Gastrocnemius medialis (tissue), 4 donors: ENCODE measurements around the gene INS. TPM values are rescaled to one million over a fixed set of nuclear protein-coding genes. Genes with fewer than 3 reads are reported as not detected.

ENCODE experiments used
- ATAC-seq, 2 donors: fragments of 150-250 bp; one replicate each; pipeline ENCODE4 v1.9.1; 2016
- DNase-seq, 2 donors: peaks; one replicate each; pipeline ENCODE4 v3.0.0-alpha.2; 2019
- H3K27ac ChIP-seq, 4 donors: fragments of 200-600 bp; sonication (generic); 1 replicate in 1 of 4; 2 replicates in 3 of 4; pipeline ENCODE4 v1.5.1; 2016 to 2018; ENCODE audit warnings: mild to moderate bottlenecking in 2 of 4, moderate library complexity in 1 of 4
- H3K27me3 ChIP-seq, 3 donors: fragments of 200-600 bp; sonication (generic) in 2 of 3; 1 replicate in 1 of 3; 2 replicates in 2 of 3; pipeline versions ENCODE4 v1.5.1 to v1.6.0; 2016 to 2019; ENCODE audit warnings: mild to moderate bottlenecking in 1 of 3, moderate library complexity in 1 of 3
- H3K36me3 ChIP-seq, 2 donors: fragments of 200-600 bp; sonication (generic) in 1 of 2; one replicate each; pipeline ENCODE4 v1.5.1; 2017 to 2018
- H3K4me1 ChIP-seq, 2 donors: fragments of 200-600 bp; sonication (generic) in 1 of 2; one replicate each; pipeline ENCODE4 v1.5.1; 2016 to 2017; ENCODE audit warnings: mild to moderate bottlenecking in 2 of 2
- H3K4me3 ChIP-seq, 4 donors: fragments of 200-600 bp; sonication (generic) in 3 of 4; 1 replicate in 1 of 4; 2 replicates in 3 of 4; pipeline ENCODE4 v1.5.1; 2016 to 2019; ENCODE audit warnings: mild to moderate bottlenecking in 2 of 4
- H3K9me3 ChIP-seq, 3 donors: fragments of 200-600 bp; sonication (generic) in 2 of 3; 1 replicate in 1 of 3; 2 replicates in 2 of 3; pipeline ENCODE4 v1.5.1; 2016 to 2019
- CTCF ChIP-seq, 5 experiments: fragments of 450-650 bp in 3 of 5; fragments of 200-600 bp in 2 of 5; sonication (generic) in 2 of 5; IDR thresholded peaks in 4 of 5; conservative IDR thresholded peaks in 1 of 5; 1 replicate in 4 of 5; 2 replicates in 1 of 5; pipeline ENCODE4 v1.5.1; 2016 to 2019; ENCODE audit warnings: antibody characterized with exemption in 5 of 5, mild to moderate bottlenecking in 3 of 5, moderate library complexity in 3 of 5
- POLR2A ChIP-seq, 2 donors: fragments of 450-650 bp; IDR thresholded peaks; one replicate each; pipeline ENCODE4 v1.6.1; 2017; ENCODE audit warnings: antibody characterized with exemption in 2 of 2, mild to moderate bottlenecking in 2 of 2, moderate library complexity in 2 of 2
- in situ Hi-C, 4 donors: fragments of 200-750 bp; cut with MboI; loops; one replicate each; pipeline versions ENCODE4 v1.15.0 to v1.8.0; 2017; ENCODE audit warnings: low sequenced_read_pairs in 4 of 4
- intact Hi-C: fragments of 100-400 bp; cut with DNase I; formaldehyde crosslinking; loops from one replicate; pipeline ENCODE4 v1.15.1; 2023; ENCODE audit warnings: low total_unique reads
- total RNA-seq, 4 donors: library from RNA; depleted of rRNA; stranded (reverse); fragments of >200 nt; gene quantifications; one replicate each; pipeline versions ENCODE4 v1.1.0 to v1.2.3, GENCODE V29; 2016

INS gene
- total RNA-seq, 4 donors from 2014 or later = not detected

- TF ChIP-seq CTCF (IDR thresholded peaks at IDR 0.05 in 4 of 5, conservative IDR thresholded peaks at IDR 0.05 in 1 of 5) = no peak
- TF ChIP-seq POLR2A (IDR thresholded peaks at IDR 0.05) = no peak
- no peak overlapping the region for H3K27ac ChIP-seq
- H3K9me3 ChIP-seq = no peaks in the 10 kb centered on the region
- H3K4me1 ChIP-seq = peaks cover 0 to 9% of the 10 kb centered on the region in 2 donors
- in situ Hi-C loops = loop anchor here in 1 of 4 donors (25.0 kb wide), 1 partner anchor 98 kb away; no protein-coding TSS in a partner anchor
- no peak for DNase-seq
- no peaks in the 10 kb centered on the region for H3K36me3 ChIP-seq
- H3K27me3 ChIP-seq = peaks cover 37 to 51% (median 44%) of the 10 kb centered on the region in 3 donors
- intact Hi-C loops = no loop called here
- no peak overlapping the region for H3K4me3 ChIP-seq
- no peak for ATAC-seq
Observed at GRCh38 chr11:2135648-2136201, 25.3 kb downstream of the INS start.

- in situ Hi-C loops = loop anchor here in 1 of 4 donors (25.0 kb wide), 1 partner anchor 98 kb away; no protein-coding TSS in a partner anchor
- no peak overlapping the region for H3K4me3 ChIP-seq
- TF ChIP-seq POLR2A (IDR thresholded peaks at IDR 0.05) = no peak
- TF ChIP-seq CTCF (IDR thresholded peaks at IDR 0.05 in 4 of 5, conservative IDR thresholded peaks at IDR 0.05 in 1 of 5) = no peak
- H3K27ac ChIP-seq = no peak overlapping the region
- H3K4me1 ChIP-seq = peaks cover 0 to 9% of the 10 kb centered on the region in 2 donors
- ATAC-seq (no peak), DNase-seq (no peak)
- intact Hi-C loops = no loop called here
- no peaks in the 10 kb centered on the region for H3K9me3 ChIP-seq
- peaks cover 31 to 46% (median 38%) of the 10 kb centered on the region in 3 donors for H3K27me3 ChIP-seq
- no peaks in the 10 kb centered on the region for H3K36me3 ChIP-seq
Observed at GRCh38 chr11:2135018-2135569, 25.9 kb downstream of the INS start.

- Histone ChIP-seq H3K4me3 (no peak overlapping the region), H3K9me3 (no peaks in the 10 kb centered on the region), H3K4me1 (peaks cover 0 to 9% of the 10 kb centered on the region in 2 donors), H3K36me3 (no peaks in the 10 kb centered on the region), H3K27me3 (peaks cover 25 to 45% (median 31%) of the 10 kb centered on the region in 3 donors), H3K27ac (no peak overlapping the region)
- intact Hi-C loops = no loop called here
- DNase-seq (no peak), ATAC-seq (no peak)
- TF ChIP-seq POLR2A (IDR thresholded peaks at IDR 0.05) (no peak), CTCF (IDR thresholded peaks at IDR 0.05 in 4 of 5, conservative IDR thresholded peaks at IDR 0.05 in 1 of 5) (no peak)
- in situ Hi-C loops = loop anchor here in 1 of 4 donors (25.0 kb wide), 1 partner anchor 97 kb away; no protein-coding TSS in a partner anchor
Observed at GRCh38 chr11:2134022-2135010, 26.7 kb downstream of the INS start.

GRCh38 chr11:2133241-2134021 is 27.6 kb downstream of the INS start:
- Histone ChIP-seq H3K36me3 (no peaks in the 10 kb centered on the region), H3K27ac (no peak overlapping the region), H3K4me3 (no peak overlapping the region), H3K27me3 (peaks cover 25 to 38% (median 28%) of the 10 kb centered on the region in 3 donors), H3K9me3 (no peaks in the 10 kb centered on the region), H3K4me1 (peaks cover 0 to 9% of the 10 kb centered on the region in 2 donors)
- ATAC-seq (no peak), DNase-seq (no peak)
- TF ChIP-seq CTCF (IDR thresholded peaks at IDR 0.05 in 4 of 5, conservative IDR thresholded peaks at IDR 0.05 in 1 of 5) (no peak), POLR2A (IDR thresholded peaks at IDR 0.05) (no peak)
- in situ Hi-C loops (loop anchor here in 1 of 4 donors (25.0 kb wide), 1 partner anchor 96 kb away; no protein-coding TSS in a partner anchor), intact Hi-C loops (no loop called here)
